NB4 (cell line): ENCODE results near the gene SGO2.
A peak's percentile ranks its signal among the peaks of the same experiment; 100 is the strongest.

Experiments used
- CTCF ChIP-seq: IDR thresholded peaks from one replicate; pipeline ENCODE4 v1.5.1; 2012; ENCODE audit warnings: low read depth, low read length
- MAX ChIP-seq: IDR thresholded peaks from 2 replicates; pipeline ENCODE4 v1.6.1; 2011; ENCODE audit warnings: low read depth, low read length
- POLR2A ChIP-seq: IDR thresholded peaks from 2 replicates; pipeline ENCODE4 v1.6.1; 2011; ENCODE audit warnings: mild to moderate bottlenecking; ENCODE audit not compliant: insufficient read length; ENCODE audit errors: extremely low read depth

GRCh38 chr2:200483729-200484198, 42.2 kb upstream of the SGO2 start:
- TF ChIP-seq CTCF (peak; percentile 62), POLR2A (no peak), MAX (no peak)
